ENCODE data around the gene IQCH. TPM values are rescaled to one million over a fixed set of nuclear protein-coding genes. Genes with fewer than 3 reads are reported as not detected.

Gene IQCH
- total RNA-seq, 3 donors from 2014 or later (not counting 1 experiment from before 2014, with no cell fraction given): 0.78 to 1.4 (median 0.86) TPM

- H3K36me3 Mint-ChIP-seq: no peaks in the 10 kb centered on the region
- WGBS (ENCODE audit: insufficient coverage): 89% methylated on average over 5 of the region's 9 CpGs
- no peaks in the 10 kb centered on the region for H3K4me1 Mint-ChIP-seq
- H3K9me3 Mint-ChIP-seq: no peaks in the 10 kb centered on the region
- ATAC-seq (no peak), DNase-seq (no peak)
- H3K27me3 ChIP-seq (ENCODE audit: control insufficient read depth, insufficient read depth, low read length): no peaks in the 10 kb centered on the region
- H3K36me3 ChIP-seq (ENCODE audit: control insufficient read depth, insufficient read depth, low read length): no peaks in the 10 kb centered on the region
- no peak for TF ChIP-seq CTCF (IDR thresholded peaks at IDR 0.05)
- H3K27me3 Mint-ChIP-seq (ENCODE audit: low read depth in 2 of 2): peaks cover 3 to 19% of the 10 kb centered on the region in 2 donors
- intact Hi-C loops (cut with micrococcal nuclease): no loop called here
- no peaks in the 10 kb centered on the region for H3K9me3 ChIP-seq (ENCODE audit: control insufficient read depth, insufficient read depth, low read length)
- H3K4me3 ChIP-seq (ENCODE audit: low read length): no peak overlapping the region
- H3K4me1 ChIP-seq (ENCODE audit: control insufficient read depth, insufficient read depth, low read length): no peaks in the 10 kb centered on the region
- H3K4me3 Mint-ChIP-seq: no peak overlapping the region
- no peak overlapping the region for H3K27ac Mint-ChIP-seq
- H3K27ac ChIP-seq (ENCODE audit: low read length): no peak overlapping the region
Observed at GRCh38 chr15:67394873-67395639, 140.5 kb downstream of the IQCH start.

GRCh38 chr15:67396114-67396513 is 141.5 kb downstream of the IQCH start:
- Histone ChIP-seq H3K27me3 (ENCODE audit: control insufficient read depth, insufficient read depth, low read length) (no peaks in the 10 kb centered on the region), H3K4me3 (ENCODE audit: low read length) (no peak overlapping the region), H3K36me3 (ENCODE audit: control insufficient read depth, insufficient read depth, low read length) (no peaks in the 10 kb centered on the region), H3K9me3 (ENCODE audit: control insufficient read depth, insufficient read depth, low read length) (no peaks in the 10 kb centered on the region), H3K4me1 (ENCODE audit: control insufficient read depth, insufficient read depth, low read length) (no peaks in the 10 kb centered on the region), H3K27ac (ENCODE audit: low read length) (no peak overlapping the region)
- intact Hi-C loops (cut with micrococcal nuclease): no loop called here
- Mint-ChIP-seq H3K4me1 (no peaks in the 10 kb centered on the region), H3K4me3 (no peak overlapping the region), H3K27me3 (ENCODE audit: low read depth in 2 of 2) (peaks cover 3 to 19% of the 10 kb centered on the region in 2 donors), H3K27ac (no peak overlapping the region), H3K36me3 (no peaks in the 10 kb centered on the region), H3K9me3 (no peaks in the 10 kb centered on the region)
- DNase-seq: no peak
- ATAC-seq: no peak
- 49% methylated on average over 5 of the region's 5 CpGs for WGBS (ENCODE audit: insufficient coverage)
- no peak for TF ChIP-seq CTCF (IDR thresholded peaks at IDR 0.05)

- intact Hi-C loops (cut with micrococcal nuclease): no loop called here
- no peaks in the 10 kb centered on the region for H3K27me3 ChIP-seq (ENCODE audit: control insufficient read depth, insufficient read depth, low read length)
- H3K27ac ChIP-seq (ENCODE audit: low read length): no peak overlapping the region
- peaks cover 3 to 11% of the 10 kb centered on the region in 2 donors for H3K27me3 Mint-ChIP-seq (ENCODE audit: low read depth in 2 of 2)
- H3K9me3 Mint-ChIP-seq: no peaks in the 10 kb centered on the region
- no peak overlapping the region for H3K27ac Mint-ChIP-seq
- whole genome bisulfite sequencing (ENCODE audit: insufficient coverage): no CpG with 5 or more reads among the region's 1 CpG
- no peaks in the 10 kb centered on the region for H3K4me1 Mint-ChIP-seq
- no peaks in the 10 kb centered on the region for H3K36me3 ChIP-seq (ENCODE audit: control insufficient read depth, insufficient read depth, low read length)
- H3K4me3 Mint-ChIP-seq: no peak overlapping the region
- no peak for TF ChIP-seq CTCF (IDR thresholded peaks at IDR 0.05)
- no peaks in the 10 kb centered on the region for H3K36me3 Mint-ChIP-seq
- no peak overlapping the region for H3K4me3 ChIP-seq (ENCODE audit: low read length)
- ATAC-seq: no peak
- no peak for DNase-seq
- H3K9me3 ChIP-seq (ENCODE audit: control insufficient read depth, insufficient read depth, low read length): no peaks in the 10 kb centered on the region
- no peaks in the 10 kb centered on the region for H3K4me1 ChIP-seq (ENCODE audit: control insufficient read depth, insufficient read depth, low read length)
Observed at GRCh38 chr15:67397139-67397538, 142.6 kb downstream of the IQCH start.

- no peak for DNase-seq
- ATAC-seq: no peak
- intact Hi-C loops (cut with micrococcal nuclease): no loop called here
- Mint-ChIP-seq H3K27me3 (ENCODE audit: low read depth in 2 of 2) (peaks cover 0 to 20% of the 10 kb centered on the region in 2 donors), H3K9me3 (no peaks in the 10 kb centered on the region), H3K27ac (no peak overlapping the region), H3K36me3 (no peaks in the 10 kb centered on the region), H3K4me3 (no peak overlapping the region), H3K4me1 (no peaks in the 10 kb centered on the region)
- no peaks in the 10 kb centered on the region for H3K9me3 ChIP-seq (ENCODE audit: control insufficient read depth, insufficient read depth, low read length)
- TF ChIP-seq CTCF (IDR thresholded peaks at IDR 0.05): no peak
- no peaks in the 10 kb centered on the region for H3K4me1 ChIP-seq (ENCODE audit: control insufficient read depth, insufficient read depth, low read length)
- no peaks in the 10 kb centered on the region for H3K27me3 ChIP-seq (ENCODE audit: control insufficient read depth, insufficient read depth, low read length)
- H3K36me3 ChIP-seq (ENCODE audit: control insufficient read depth, insufficient read depth, low read length): no peaks in the 10 kb centered on the region
- no peak overlapping the region for H3K27ac ChIP-seq (ENCODE audit: low read length)
- H3K4me3 ChIP-seq (ENCODE audit: low read length): no peak overlapping the region
- 100% methylated on average over 3 of the region's 4 CpGs for WGBS (ENCODE audit: insufficient coverage)
Observed at GRCh38 chr15:67399925-67400324, 145.3 kb downstream of the IQCH start.
